GM18511 (cell line): ENCODE measurements around the gene MAP4K4.
"Not testable (repeated sequence)": the region's sequence is repeated elsewhere in the genome, so short reads cannot be mapped to it uniquely, and the experiment has no call there.

Source experiments
- ATAC-seq: cut with Tn5 transposase; IDR thresholded peaks from one replicate; pipeline ENCODE4 v1.9.1; 2021; ENCODE audit warnings: mild to moderate bottlenecking, moderate library complexity; ENCODE audit not compliant: unreplicated experiment

MAP4K4 gene

GRCh38 chr2:101763496-101764333 lies 66.2 kb downstream of the MAP4K4 start:
- no peak for ATAC-seq

GRCh38 chr2:101766337-101766736 lies 68.8 kb downstream of the MAP4K4 start:
- no peak for ATAC-seq

GRCh38 chr2:101766871-101767739 lies 69.6 kb downstream of the MAP4K4 start:
- ATAC-seq, result no peak

- no peak for ATAC-seq
These were observed 71.2 kb downstream of the MAP4K4 start for GRCh38 chr2:101768556-101769220.

GRCh38 chr2:101769726-101770125 lies 72.2 kb downstream of the MAP4K4 start:
- ATAC-seq, result not testable (repeated sequence)

- ATAC-seq, result peak; percentile 86
These were observed 73.2 kb downstream of the MAP4K4 start for GRCh38 chr2:101770726-101771125.

- ATAC-seq, result no peak
These were observed 73.9 kb downstream of the MAP4K4 start for GRCh38 chr2:101771227-101771902.

- ATAC-seq, result no peak
These were observed 74.4 kb downstream of the MAP4K4 start for GRCh38 chr2:101771910-101772321.

GRCh38 chr2:101773137-101773536 lies 75.6 kb downstream of the MAP4K4 start:
- ATAC-seq, result no peak

GRCh38 chr2:101773961-101774360 lies 76.5 kb downstream of the MAP4K4 start:
- ATAC-seq, result not testable (repeated sequence)

GRCh38 chr2:101775092-101775491 lies 77.6 kb downstream of the MAP4K4 start:
- no peak for ATAC-seq

GRCh38 chr2:101775636-101776035 lies 78.1 kb downstream of the MAP4K4 start:
- ATAC-seq, result no peak

GRCh38 chr2:101776172-101777043 lies 78.9 kb downstream of the MAP4K4 start:
- ATAC-seq, result no peak

GRCh38 chr2:101777337-101777736 lies 79.8 kb downstream of the MAP4K4 start:
- ATAC-seq, result no peak

GRCh38 chr2:101778102-101778501 lies 80.6 kb downstream of the MAP4K4 start:
- ATAC-seq, result no peak

GRCh38 chr2:101779190-101779589 lies 81.7 kb downstream of the MAP4K4 start:
- ATAC-seq, result no peak

- ATAC-seq, result no peak
These were observed 82.1 kb downstream of the MAP4K4 start for GRCh38 chr2:101779656-101780055.

GRCh38 chr2:101781326-101781725 lies 83.8 kb downstream of the MAP4K4 start:
- peak; percentile 59 for ATAC-seq

- ATAC-seq, result peak; percentile 43
These were observed 84.4 kb downstream of the MAP4K4 start for GRCh38 chr2:101781791-101782426.
